ENCODE measurements around the gene ADSL. TPM values are rescaled to one million over a fixed set of nuclear protein-coding genes. Genes with fewer than 3 reads are reported as not detected.

ADSL gene
- total and polyA plus RNA-seq, 9 of the 15 experiments (the other 6 are each of a cell fraction or from before 2014, with no cell fraction given): 112 to 322 (median 146) TPM

- Histone ChIP-seq H3K4me3 (no peak overlapping the region), H3K36me3 (ENCODE audit: control insufficient read depth, insufficient read depth, low read length) (peaks cover 15% of the 10 kb centered on the region), H4K20me1 (replicated peaks; ENCODE audit: control insufficient read depth, insufficient read depth, low read length) (peaks cover 5% of the 10 kb centered on the region), H3K9me1 (ENCODE audit: control insufficient read depth, insufficient read depth, low read length) (no peaks in the 10 kb centered on the region), H3K9me3 (replicated peaks; ENCODE audit: control insufficient read depth, insufficient read depth, low read depth, low read length) (no peaks in the 10 kb centered on the region), H3K27me3 (ENCODE audit: control insufficient read depth in 2 of 2, insufficient read depth in 2 of 2, low read length in 2 of 2) (no peaks in the 10 kb centered on the region), H3K9ac (ENCODE audit: insufficient read depth in 1 of 2, low read depth in 2 of 2, low read length in 2 of 2) (no peak overlapping the region), H3K27ac (ENCODE audit: extremely low read depth, low read depth, low read length) (no peak overlapping the region), H2AFZ (ENCODE audit: low read depth, low read length) (no peak overlapping the region), H3K4me1 (replicated peaks in 1 of 2; ENCODE audit: control insufficient read depth in 2 of 2, insufficient read depth in 2 of 2, low read length in 2 of 2) (peaks cover 10 to 26% of the 10 kb centered on the region in 2 experiments; a peak in 4 of 5 replicates), H3K79me2 (ENCODE audit: control insufficient read depth, insufficient read depth, low read length) (no peaks in the 10 kb centered on the region), H3K4me2 (ENCODE audit: insufficient read depth, low read length) (no peak overlapping the region)
- no peak for ATAC-seq
- 77% methylated on average over 10 of the region's 10 CpGs for WGBS (ENCODE audit: insufficient coverage, low coverage, missing lambda C conversion rate)
- CTCF ChIA-PET (ENCODE audit: low intra/inter-chr PET ratio): no interaction called here
- no peak for TF ChIP-seq RFX7 (CRISPR knock-in tag; IDR thresholded peaks at IDR 0.05)
- no peak for TF ChIP-seq NR1H2 (CRISPR knock-in tag; IDR thresholded peaks at IDR 0.05)
- no peak for TF ChIP-seq E2F8 (IDR thresholded peaks at IDR 0.05; ENCODE audit: low read depth, partially characterized antibody)
- no peak for TF ChIP-seq CBFA2T3 (IDR thresholded peaks at IDR 0.05)
- no peak for TF ChIP-seq GTF2F1 (IDR thresholded peaks at IDR 0.05; ENCODE audit: low read depth, low read length)
- no peak for TF ChIP-seq RHOXF2B (CRISPR knock-in tag; conservative IDR thresholded peaks at IDR 0.05)
- TF ChIP-seq, protein P1, sequence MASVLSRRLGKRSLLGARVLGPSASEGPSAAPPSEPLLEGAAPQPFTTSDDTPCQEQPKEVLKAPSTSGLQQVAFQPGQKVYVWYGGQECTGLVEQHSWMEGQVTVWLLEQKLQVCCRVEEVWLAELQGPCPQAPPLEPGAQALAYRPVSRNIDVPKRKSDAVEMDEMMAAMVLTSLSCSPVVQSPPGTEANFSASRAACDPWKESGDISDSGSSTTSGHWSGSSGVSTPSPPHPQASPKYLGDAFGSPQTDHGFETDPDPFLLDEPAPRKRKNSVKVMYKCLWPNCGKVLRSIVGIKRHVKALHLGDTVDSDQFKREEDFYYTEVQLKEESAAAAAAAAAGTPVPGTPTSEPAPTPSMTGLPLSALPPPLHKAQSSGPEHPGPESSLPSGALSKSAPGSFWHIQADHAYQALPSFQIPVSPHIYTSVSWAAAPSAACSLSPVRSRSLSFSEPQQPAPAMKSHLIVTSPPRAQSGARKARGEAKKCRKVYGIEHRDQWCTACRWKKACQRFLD (CRISPR knock-in tag; IDR thresholded peaks at IDR 0.05): no peak
- TF ChIP-seq CHAMP1 (IDR thresholded peaks at IDR 0.05): no peak
- TF ChIP-seq SMARCA4 (IDR thresholded peaks at IDR 0.05): no peak
- TF ChIP-seq NEUROD1 (IDR thresholded peaks at IDR 0.05; ENCODE audit: borderline replicate concordance, low read depth, low read length, partially characterized antibody): no peak
- TF ChIP-seq, protein P2, sequence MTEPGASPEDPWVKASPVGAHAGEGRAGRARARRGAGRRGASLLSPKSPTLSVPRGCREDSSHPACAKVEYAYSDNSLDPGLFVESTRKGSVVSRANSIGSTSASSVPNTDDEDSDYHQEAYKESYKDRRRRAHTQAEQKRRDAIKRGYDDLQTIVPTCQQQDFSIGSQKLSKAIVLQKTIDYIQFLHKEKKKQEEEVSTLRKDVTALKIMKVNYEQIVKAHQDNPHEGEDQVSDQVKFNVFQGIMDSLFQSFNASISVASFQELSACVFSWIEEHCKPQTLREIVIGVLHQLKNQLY (CRISPR knock-in tag; conservative IDR thresholded peaks at IDR 0.05): no peak
- no peak for TF ChIP-seq RBM25 (IDR thresholded peaks at IDR 0.05; ENCODE audit: low read depth, low read length, severe bottlenecking)
- POLR2A ChIA-PET: interaction anchor here (0.6 to 1.0 kb wide), 3 partner anchors 8 to 12 kb away, joined by 3 to 4 read pairs (median 3); no protein-coding TSS in a partner anchor
- intact Hi-C loops (cut with micrococcal nuclease) (no loop called here), in situ Hi-C loops (cut with MboI) (no loop called here)
- no TSS peak for BruUV-seq (replicated peaks)
- no peak for DNase-seq (ENCODE audit: extremely low read depth in 1 of 4, low spot score in 3 of 4)
- no peak for FAIRE-seq
These were observed 19.2 kb upstream of the ADSL start for GRCh38 chr22:40326905-40327735.

All from K562 (cell line).